ENCODE results near the gene CORIN.

- no peak for TF ChIP-seq CTCF (conservative IDR thresholded peaks at IDR 0.05; ENCODE audit: low read depth, low read length)
- TF ChIP-seq EZH2 (IDR thresholded peaks at IDR 0.05; ENCODE audit: borderline replicate concordance, low read depth, low read length, poor library complexity, severe bottlenecking): no peak
Measured at GRCh38 chr4:47640911-47641310, 197.0 kb downstream of the CORIN start.

All from A673 (cell line).